ENCODE results near the gene KCNE4.

The KCNE4 gene

GRCh38 chr2:223029287-223029686, 22.7 kb upstream of the KCNE4 start:
- no peak for DNase-seq
- peaks cover 0 to 1% (median 0%) of the 10 kb centered on the region in 5 experiments for H3K27me3 ChIP-seq (replicated peaks in 2 of 5; ENCODE audit: control insufficient read depth in 4 of 5, insufficient read depth in 5 of 5, low read length in 4 of 5)
- POLR2A ChIA-PET = no interaction called here
- no peaks in the 10 kb centered on the region for H3K36me3 ChIP-seq (ENCODE audit: control insufficient read depth in 4 of 4, insufficient read depth in 4 of 4, low read length in 3 of 4)
- CTCF ChIA-PET = interaction anchor here (1.0 kb wide), 1 partner anchor 9 kb away, joined by 5 read pairs; no protein-coding TSS in a partner anchor
- peaks cover 0 to 6% (median 0%) of the 10 kb centered on the region in 5 experiments for H3K9me3 ChIP-seq (ENCODE audit: control extremely low read depth in 1 of 5, control insufficient read depth in 4 of 5, insufficient read depth in 2 of 5, low read depth in 1 of 5, low read length in 4 of 5)
- H3K27ac ChIP-seq (ENCODE audit: insufficient read depth in 1 of 2, low read depth in 1 of 2, low read length in 2 of 2, poor library complexity in 1 of 2, severe bottlenecking in 2 of 2) = no peak overlapping the region
- WGBS (ENCODE audit: insufficient coverage) = 100% methylated on average over 2 of the region's 3 CpGs
- no peaks in the 10 kb centered on the region for H3K4me1 ChIP-seq (ENCODE audit: control extremely low read depth in 1 of 4, control insufficient read depth in 4 of 4, insufficient read depth in 4 of 4, low read length in 3 of 4)
- H3K4me3 ChIP-seq (ENCODE audit: control insufficient read depth in 1 of 7, extremely low read depth in 1 of 7, insufficient read depth in 4 of 7, low read depth in 2 of 7, low read length in 6 of 7) = no peak overlapping the region

- 100% methylated on average over 5 of the region's 8 CpGs for WGBS (ENCODE audit: insufficient coverage)
- DNase-seq = no peak
- ChIA-PET POLR2A (no interaction called here), CTCF (no interaction called here)
- H3K4me1 ChIP-seq (ENCODE audit: control extremely low read depth in 1 of 4, control insufficient read depth in 4 of 4, insufficient read depth in 4 of 4, low read length in 3 of 4) = no peaks in the 10 kb centered on the region
- no peaks in the 10 kb centered on the region for H3K27me3 ChIP-seq (replicated peaks in 2 of 5; ENCODE audit: control insufficient read depth in 4 of 5, insufficient read depth in 5 of 5, low read length in 4 of 5)
- no peak overlapping the region for H3K27ac ChIP-seq (ENCODE audit: insufficient read depth in 1 of 2, low read depth in 1 of 2, low read length in 2 of 2, poor library complexity in 1 of 2, severe bottlenecking in 2 of 2)
- no peaks in the 10 kb centered on the region for H3K36me3 ChIP-seq (ENCODE audit: control insufficient read depth in 4 of 4, insufficient read depth in 4 of 4, low read length in 3 of 4)
- peaks cover 0 to 6% (median 0%) of the 10 kb centered on the region in 5 experiments for H3K9me3 ChIP-seq (ENCODE audit: control extremely low read depth in 1 of 5, control insufficient read depth in 4 of 5, insufficient read depth in 2 of 5, low read depth in 1 of 5, low read length in 4 of 5)
- no peak overlapping the region for H3K4me3 ChIP-seq (ENCODE audit: control insufficient read depth in 1 of 7, extremely low read depth in 1 of 7, insufficient read depth in 4 of 7, low read depth in 2 of 7, low read length in 6 of 7)
These were observed 19.5 kb upstream of the KCNE4 start for GRCh38 chr2:223032187-223033142.

- Histone ChIP-seq H3K27me3 (replicated peaks in 2 of 5; ENCODE audit: control insufficient read depth in 4 of 5, insufficient read depth in 5 of 5, low read length in 4 of 5) (no peaks in the 10 kb centered on the region), H3K9me3 (ENCODE audit: control extremely low read depth in 1 of 5, control insufficient read depth in 4 of 5, insufficient read depth in 2 of 5, low read depth in 1 of 5, low read length in 4 of 5) (peaks cover 0 to 6% (median 0%) of the 10 kb centered on the region in 5 experiments), H3K36me3 (ENCODE audit: control insufficient read depth in 4 of 4, insufficient read depth in 4 of 4, low read length in 3 of 4) (no peaks in the 10 kb centered on the region), H3K4me1 (ENCODE audit: control extremely low read depth in 1 of 4, control insufficient read depth in 4 of 4, insufficient read depth in 4 of 4, low read length in 3 of 4) (no peaks in the 10 kb centered on the region), H3K27ac (ENCODE audit: insufficient read depth in 1 of 2, low read depth in 1 of 2, low read length in 2 of 2, poor library complexity in 1 of 2, severe bottlenecking in 2 of 2) (no peak overlapping the region), H3K4me3 (ENCODE audit: control insufficient read depth in 1 of 7, extremely low read depth in 1 of 7, insufficient read depth in 4 of 7, low read depth in 2 of 7, low read length in 6 of 7) (no peak overlapping the region)
- CTCF ChIA-PET = no interaction called here
- POLR2A ChIA-PET = no interaction called here
- no peak for DNase-seq
These were observed 17.6 kb upstream of the KCNE4 start for GRCh38 chr2:223034221-223034975.

- H3K36me3 ChIP-seq (ENCODE audit: control insufficient read depth in 4 of 4, insufficient read depth in 4 of 4, low read length in 3 of 4) = no peaks in the 10 kb centered on the region
- no peak for DNase-seq
- H3K4me3 ChIP-seq (ENCODE audit: control insufficient read depth in 1 of 7, extremely low read depth in 1 of 7, insufficient read depth in 4 of 7, low read depth in 2 of 7, low read length in 6 of 7) = no peak overlapping the region
- ChIA-PET POLR2A (no interaction called here), CTCF (no interaction called here)
- no peaks in the 10 kb centered on the region for H3K27me3 ChIP-seq (replicated peaks in 2 of 5; ENCODE audit: control insufficient read depth in 4 of 5, insufficient read depth in 5 of 5, low read length in 4 of 5)
- H3K4me1 ChIP-seq (ENCODE audit: control extremely low read depth in 1 of 4, control insufficient read depth in 4 of 4, insufficient read depth in 4 of 4, low read length in 3 of 4) = no peaks in the 10 kb centered on the region
- WGBS (ENCODE audit: insufficient coverage) = 70% methylated on average over 2 of the region's 3 CpGs
- no peak overlapping the region for H3K27ac ChIP-seq (ENCODE audit: insufficient read depth in 1 of 2, low read depth in 1 of 2, low read length in 2 of 2, poor library complexity in 1 of 2, severe bottlenecking in 2 of 2)
- H3K9me3 ChIP-seq (ENCODE audit: control extremely low read depth in 1 of 5, control insufficient read depth in 4 of 5, insufficient read depth in 2 of 5, low read depth in 1 of 5, low read length in 4 of 5) = peaks cover 0 to 5% (median 0%) of the 10 kb centered on the region in 5 experiments
These were observed 15.1 kb upstream of the KCNE4 start for GRCh38 chr2:223036790-223037444.

- no peak for DNase-seq
- H3K9me3 ChIP-seq (ENCODE audit: control extremely low read depth in 1 of 5, control insufficient read depth in 4 of 5, insufficient read depth in 2 of 5, low read depth in 1 of 5, low read length in 4 of 5) = peaks cover 0 to under 1% (median 0%) of the 10 kb centered on the region in 5 experiments
- no peaks in the 10 kb centered on the region for H3K27me3 ChIP-seq (replicated peaks in 2 of 5; ENCODE audit: control insufficient read depth in 4 of 5, insufficient read depth in 5 of 5, low read length in 4 of 5)
- H3K27ac ChIP-seq (ENCODE audit: insufficient read depth in 1 of 2, low read depth in 1 of 2, low read length in 2 of 2, poor library complexity in 1 of 2, severe bottlenecking in 2 of 2) = no peak overlapping the region
- CTCF ChIA-PET = no interaction called here
- POLR2A ChIA-PET = no interaction called here
- peaks cover 0 to 3% (median 0%) of the 10 kb centered on the region in 4 experiments for H3K4me1 ChIP-seq (ENCODE audit: control extremely low read depth in 1 of 4, control insufficient read depth in 4 of 4, insufficient read depth in 4 of 4, low read length in 3 of 4)
- no peaks in the 10 kb centered on the region for H3K36me3 ChIP-seq (ENCODE audit: control insufficient read depth in 4 of 4, insufficient read depth in 4 of 4, low read length in 3 of 4)
- H3K4me3 ChIP-seq (ENCODE audit: control insufficient read depth in 1 of 7, extremely low read depth in 1 of 7, insufficient read depth in 4 of 7, low read depth in 2 of 7, low read length in 6 of 7) = no peak overlapping the region
- 92% methylated on average over 2 of the region's 2 CpGs for WGBS (ENCODE audit: insufficient coverage)
These were observed 14.6 kb upstream of the KCNE4 start for GRCh38 chr2:223037445-223037800.

- H3K4me3 ChIP-seq (ENCODE audit: control insufficient read depth in 1 of 7, extremely low read depth in 1 of 7, insufficient read depth in 4 of 7, low read depth in 2 of 7, low read length in 6 of 7) = no peak overlapping the region
- no peak for DNase-seq
- no peak overlapping the region for H3K27ac ChIP-seq (ENCODE audit: insufficient read depth in 1 of 2, low read depth in 1 of 2, low read length in 2 of 2, poor library complexity in 1 of 2, severe bottlenecking in 2 of 2)
- no CpG with 5 or more reads among the region's 1 CpG for WGBS (ENCODE audit: insufficient coverage)
- no peaks in the 10 kb centered on the region for H3K27me3 ChIP-seq (replicated peaks in 2 of 5; ENCODE audit: control insufficient read depth in 4 of 5, insufficient read depth in 5 of 5, low read length in 4 of 5)
- H3K9me3 ChIP-seq (ENCODE audit: control extremely low read depth in 1 of 5, control insufficient read depth in 4 of 5, insufficient read depth in 2 of 5, low read depth in 1 of 5, low read length in 4 of 5) = no peaks in the 10 kb centered on the region
- CTCF ChIA-PET = interaction anchor here (0.6 kb wide), 1 partner anchor 13 kb away, joined by 3 read pairs; no protein-coding TSS in a partner anchor
- no peaks in the 10 kb centered on the region for H3K36me3 ChIP-seq (ENCODE audit: control insufficient read depth in 4 of 4, insufficient read depth in 4 of 4, low read length in 3 of 4)
- peaks cover 5 to 25% (median 13%) of the 10 kb centered on the region in 4 experiments for H3K4me1 ChIP-seq (ENCODE audit: control extremely low read depth in 1 of 4, control insufficient read depth in 4 of 4, insufficient read depth in 4 of 4, low read length in 3 of 4)
- POLR2A ChIA-PET = no interaction called here
These were observed 12.4 kb upstream of the KCNE4 start for GRCh38 chr2:223039618-223040017.

All from common myeloid progenitor, CD34-positive (primary cell).